CD14-positive monocyte (primary cell): ENCODE results near the gene ATP1B2. TPM values are rescaled to one million over a fixed set of nuclear protein-coding genes. Genes with fewer than 3 reads are reported as not detected.

ENCODE experiments used
- DNase-seq, 3 donors: peaks; one replicate each; pipeline ENCODE4 v3.0.0-alpha.2; 2011 to 2022
- H2AFZ ChIP-seq: 2 replicates; pipeline ENCODE4 v1.6.0; 2012; ENCODE audit warnings: mild to moderate bottlenecking, low read depth, low read length, inconsistent platforms; ENCODE audit not compliant: insufficient read depth, poor library complexity, severe bottlenecking
- H3K27ac ChIP-seq, 2 donors: 1 replicate in 1 of 2; 2 replicates in 1 of 2; pipeline ENCODE4 v1.5.1; 2012 to 2013; ENCODE audit warnings: low read length in 2 of 2, control low read depth in 1 of 2, inconsistent platforms in 1 of 2, low read depth in 1 of 2, mild to moderate bottlenecking in 1 of 2
- H3K27me3 ChIP-seq, 2 donors: one replicate each; pipeline versions ENCODE4 v1.6.0 to v1.6.1; 2011 to 2013; ENCODE audit warnings: low read length in 2 of 2; ENCODE audit not compliant: control insufficient read depth in 2 of 2, insufficient read depth in 2 of 2
- H3K36me3 ChIP-seq, 2 donors: replicated peaks in 1 of 2; 1 replicate in 1 of 2; 2 replicates in 1 of 2; pipeline versions ENCODE4 v1.5.1 to v1.6.1; 2012 to 2013; ENCODE audit warnings: low read length in 2 of 2, control low read depth in 1 of 2, inconsistent platforms in 1 of 2, mild to moderate bottlenecking in 1 of 2; ENCODE audit not compliant: insufficient read depth in 2 of 2, control insufficient read depth in 1 of 2
- H3K4me1 ChIP-seq, 2 donors: 1 replicate in 1 of 2; 2 replicates in 1 of 2; pipeline versions ENCODE4 v1.5.1 to v1.6.1; 2012 to 2013; ENCODE audit warnings: low read length in 2 of 2, control low read depth in 1 of 2, inconsistent platforms in 1 of 2, mild to moderate bottlenecking in 1 of 2, moderate library complexity in 1 of 2; ENCODE audit not compliant: insufficient read depth in 2 of 2, control insufficient read depth in 1 of 2
- H3K4me2 ChIP-seq: replicated peaks from 2 replicates; pipeline ENCODE3; 2012; ENCODE audit warnings: low read length, moderate library complexity, mild to moderate bottlenecking; ENCODE audit not compliant: poor library complexity, severe bottlenecking; ENCODE audit errors: extremely low read depth
- H3K4me3 ChIP-seq, 3 experiments: fragments of 200-600 bp in 1 of 3; sonication (generic) in 1 of 3; replicated peaks in 1 of 3; 1 replicate in 2 of 3; 2 replicates in 1 of 3; pipeline ENCODE4 v1.5.1; 2011 to 2013; ENCODE audit warnings: low read length in 3 of 3, mild to moderate bottlenecking in 3 of 3, control low read depth in 2 of 3, low read depth in 2 of 3, inconsistent platforms in 1 of 3, moderate library complexity in 1 of 3
- H3K79me2 ChIP-seq: 2 replicates; pipeline ENCODE4 v1.6.0; 2012; ENCODE audit warnings: mild to moderate bottlenecking, control low read depth, inconsistent platforms, low read length, moderate library complexity; ENCODE audit not compliant: insufficient read depth
- H3K9ac ChIP-seq: 2 replicates; pipeline ENCODE4 v1.6.0; 2017; ENCODE audit warnings: low read length, mild to moderate bottlenecking; ENCODE audit not compliant: insufficient read depth, poor library complexity, severe bottlenecking
- H3K9me3 ChIP-seq, 2 donors: replicated peaks in 1 of 2; 1 replicate in 1 of 2; 2 replicates in 1 of 2; pipeline versions ENCODE4 v1.5.1 to v1.6.1; 2012 to 2013; ENCODE audit warnings: low read length in 2 of 2, control low read depth in 1 of 2; ENCODE audit not compliant: control insufficient read depth in 1 of 2, insufficient read depth in 1 of 2
- H4K20me1 ChIP-seq: 2 replicates; pipeline ENCODE4 v1.6.0; 2012; ENCODE audit warnings: mild to moderate bottlenecking, low read length, control low read depth, moderate library complexity; ENCODE audit not compliant: insufficient read depth
- H3K27ac Mint-ChIP-seq, 7 donors: one replicate each; pipeline ENCODE4 v1.8.0; 2020; ENCODE audit warnings: mild to moderate bottlenecking in 7 of 7, mixed read lengths in 7 of 7, moderate library complexity in 6 of 7, inconsistent platforms in 2 of 7
- H3K27me3 Mint-ChIP-seq, 3 donors: one replicate each; pipeline ENCODE4 v1.8.0; 2021 to 2022; ENCODE audit warnings: low read depth in 3 of 3, mild to moderate bottlenecking in 3 of 3, mixed read lengths in 3 of 3, moderate library complexity in 3 of 3, inconsistent platforms in 1 of 3
- H3K36me3 Mint-ChIP-seq, 2 donors: one replicate each; pipeline ENCODE4 v1.8.0; 2020; ENCODE audit warnings: mixed read lengths in 2 of 2, inconsistent platforms in 1 of 2, mild to moderate bottlenecking in 1 of 2
- H3K4me1 Mint-ChIP-seq: one replicate; pipeline ENCODE4 v1.8.0; 2020; ENCODE audit warnings: mild to moderate bottlenecking, mixed read lengths
- H3K4me3 Mint-ChIP-seq, 2 donors: one replicate each; pipeline ENCODE4 v1.8.0; 2020; ENCODE audit warnings: mild to moderate bottlenecking in 2 of 2, mixed read lengths in 2 of 2, moderate library complexity in 1 of 2
- H3K9me3 Mint-ChIP-seq, 7 donors: one replicate each; pipeline ENCODE4 v1.8.0; 2020 to 2022; ENCODE audit warnings: mixed read lengths in 7 of 7, mild to moderate bottlenecking in 6 of 7, moderate library complexity in 6 of 7, inconsistent platforms in 2 of 7
- CTCF ChIP-seq: fragments of 200-600 bp; IDR thresholded peaks from one replicate; pipeline ENCODE4 v1.8.0; 2022; ENCODE audit warnings: antibody characterized with exemption, mild to moderate bottlenecking
- WGBS: methylation state at CpG from one replicate; pipeline ENCODE4 v1.1.5; 2013; ENCODE audit warnings: missing lambda C conversion rate; ENCODE audit not compliant: insufficient coverage; 5-methylcytosine and 5-hydroxymethylcytosine counted together
- intact Hi-C, 2 donors: fragments of 100-400 bp; cut with micrococcal nuclease; formaldehyde crosslinking; loops; one replicate each; pipeline versions ENCODE4 v1.15.0 to v1.15.1; 2023
- polyA plus RNA-seq, 3 donors: library from polyadenylated mRNA; depleted of rRNA in 1 of 3; unstranded in 2 of 3; stranded (reverse) in 1 of 3; fragments of 300-500 nt in 2 of 3; fragments of >200 nt in 1 of 3; fragmentation: Illumina TruSeq in 2 of 3; gene quantifications; 1 replicate in 2 of 3; 2 replicates in 1 of 3; pipeline ENCODE4 v1.2.3, GENCODE V29; 2012 to 2021

The ATP1B2 gene
- polyA plus RNA-seq, 3 donors: 0.07 TPM; not detected in 2

GRCh38 chr17:7647018-7647417 is 3.7 kb upstream of the ATP1B2 start:
- Mint-ChIP-seq H3K9me3 (peaks cover 0 to 20% (median 2%) of the 10 kb centered on the region in 7 donors), H3K27ac (peak overlapping the region in 5 of 7 donors; percentile 38 to 74 (median 61)), H3K4me1 (peaks cover 62% of the 10 kb centered on the region), H3K27me3 (peaks cover 23 to 39% (median 28%) of the 10 kb centered on the region in 3 donors), H3K4me3 (peak overlapping the region in 1 of 2 donors; percentile 15), H3K36me3 (peaks cover 6 to 15% of the 10 kb centered on the region in 2 donors)
- Histone ChIP-seq H3K4me2 (no peak overlapping the region), H3K36me3 (no peaks in the 10 kb centered on the region), H4K20me1 (no peaks in the 10 kb centered on the region), H2AFZ (no peak overlapping the region), H3K79me2 (no peaks in the 10 kb centered on the region), H3K9me3 (no peaks in the 10 kb centered on the region), H3K27me3 (peaks cover 17 to 22% of the 10 kb centered on the region in 2 donors), H3K4me3 (no peak overlapping the region), H3K27ac (peak overlapping the region in 1 of 2 donors; percentile 13), H3K4me1 (peaks cover 51 to 66% of the 10 kb centered on the region in 2 donors), H3K9ac (no peak overlapping the region)
- intact Hi-C loops: no loop called here
- no peak for TF ChIP-seq CTCF
- WGBS: no CpG with 5 or more reads among the region's 4 CpGs
- DNase-seq: peak; percentile 47 to 69 (median 66)

- Mint-ChIP-seq H3K4me1 (peaks cover 34% of the 10 kb centered on the region), H3K36me3 (peaks cover 7 to 16% of the 10 kb centered on the region in 2 donors), H3K9me3 (peaks cover 0 to 23% (median 4%) of the 10 kb centered on the region in 7 donors), H3K27me3 (peaks cover 44 to 66% (median 52%) of the 10 kb centered on the region in 3 donors), H3K27ac (peak overlapping the region in 1 of 7 donors; percentile 46), H3K4me3 (peak overlapping the region; percentile 80 to 92)
- Histone ChIP-seq H3K9me3 (no peaks in the 10 kb centered on the region), H4K20me1 (no peaks in the 10 kb centered on the region), H2AFZ (peak overlapping the region; percentile 78), H3K27me3 (peaks cover 35 to 46% of the 10 kb centered on the region in 2 donors), H3K4me1 (peaks cover 28 to 38% of the 10 kb centered on the region in 2 donors), H3K36me3 (no peaks in the 10 kb centered on the region), H3K9ac (peak overlapping the region; percentile 36), H3K4me3 (peak overlapping the region; percentile 42 to 81 (median 56)), H3K79me2 (no peaks in the 10 kb centered on the region), H3K4me2 (peak overlapping the region; percentile 94), H3K27ac (no peak overlapping the region)
- peak in 1 of 3 donors; percentile 7 for DNase-seq
- intact Hi-C loops: no loop called here
- TF ChIP-seq CTCF: no peak
- WGBS: under 1% methylated on average over 40 of the region's 45 CpGs
Measured at GRCh38 chr17:7651097-7651664, 455 bp downstream of the ATP1B2 start.
